Measurements from ENCODE around the gene CD82.
"Not testable (repeated sequence)": the region's sequence is repeated elsewhere in the genome, so short reads cannot be mapped to it uniquely, and the experiment has no call there.

The CD82 gene

DNA sequence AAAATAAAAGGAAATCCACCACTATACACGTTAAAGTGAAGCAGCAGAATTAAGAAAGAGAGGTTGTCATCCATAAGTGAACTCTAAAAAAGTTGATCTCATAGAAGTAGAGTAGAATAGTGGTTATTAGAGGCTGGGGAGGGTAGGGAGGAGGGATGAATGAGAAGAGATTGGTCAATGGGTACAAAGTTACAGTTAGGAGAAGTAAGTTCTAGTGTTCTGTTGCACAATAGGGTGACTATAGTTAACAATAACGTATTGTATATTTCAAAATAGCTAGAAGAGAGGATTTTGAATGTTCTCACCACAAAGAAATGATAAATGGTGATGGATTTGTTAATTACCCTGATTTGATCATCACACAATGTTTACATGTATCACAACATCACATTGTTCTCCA, 72.0 kb downstream of the CD82 start:
- FAIRE-seq = no peak

DNA sequence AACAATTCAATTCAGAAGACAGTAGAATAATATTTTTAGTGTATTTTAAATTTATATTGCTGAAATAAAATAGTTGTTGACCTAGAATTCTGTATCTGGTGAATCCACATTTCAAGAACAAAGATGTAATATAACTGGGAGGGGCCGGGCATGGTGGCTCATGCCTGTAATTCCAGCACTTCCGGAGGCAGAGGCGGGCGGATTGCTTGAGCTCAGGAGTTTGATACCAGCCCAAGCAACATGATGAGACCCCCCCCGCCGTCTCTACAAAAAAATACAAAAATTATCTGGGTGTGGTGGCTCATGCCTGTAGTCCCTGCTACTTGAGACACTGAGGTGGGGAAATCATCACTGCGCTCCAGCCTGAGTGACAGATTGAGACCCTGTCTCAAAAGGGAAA, 72.6 kb downstream of the CD82 start:
- FAIRE-seq = no peak

DNA sequence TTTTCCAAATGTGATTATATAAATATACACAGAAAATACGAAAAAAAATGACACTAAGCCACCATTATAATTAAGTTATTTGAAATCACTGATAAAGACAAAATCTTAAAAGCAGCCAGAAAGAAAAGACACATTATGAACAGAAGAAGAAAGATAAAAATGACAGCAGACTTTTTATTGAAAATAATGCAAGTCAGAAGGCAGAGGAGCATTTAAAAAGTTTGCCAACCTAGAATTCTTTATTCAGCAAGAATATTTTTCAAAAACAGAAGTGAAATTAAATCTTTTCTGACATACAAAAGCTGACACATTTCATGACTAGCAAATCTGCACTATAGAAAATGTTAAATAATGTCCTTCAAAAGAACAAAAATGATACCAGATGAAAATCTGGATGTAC, 77.8 kb downstream of the CD82 start:
- peak; percentile 27 for FAIRE-seq

DNA sequence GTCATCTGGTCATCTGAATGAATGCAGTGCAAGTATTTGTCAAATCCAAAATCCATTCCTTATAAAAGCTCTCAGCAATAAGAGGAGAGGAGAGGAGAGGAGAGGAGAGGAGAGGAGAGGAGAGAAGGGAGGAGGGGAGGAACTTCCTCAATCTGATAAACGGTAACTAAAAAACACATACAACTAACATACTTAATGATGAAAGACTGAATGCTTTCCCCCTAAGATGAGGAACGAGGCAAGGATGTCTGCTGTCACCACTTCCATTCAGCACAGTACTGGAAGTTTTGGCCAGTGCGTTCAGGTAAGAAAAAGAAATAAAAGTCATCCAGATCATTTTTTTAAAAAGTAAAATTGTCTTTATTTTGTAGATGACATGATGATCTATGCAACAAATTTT, 80.4 kb downstream of the CD82 start:
- no peak for FAIRE-seq

DNA sequence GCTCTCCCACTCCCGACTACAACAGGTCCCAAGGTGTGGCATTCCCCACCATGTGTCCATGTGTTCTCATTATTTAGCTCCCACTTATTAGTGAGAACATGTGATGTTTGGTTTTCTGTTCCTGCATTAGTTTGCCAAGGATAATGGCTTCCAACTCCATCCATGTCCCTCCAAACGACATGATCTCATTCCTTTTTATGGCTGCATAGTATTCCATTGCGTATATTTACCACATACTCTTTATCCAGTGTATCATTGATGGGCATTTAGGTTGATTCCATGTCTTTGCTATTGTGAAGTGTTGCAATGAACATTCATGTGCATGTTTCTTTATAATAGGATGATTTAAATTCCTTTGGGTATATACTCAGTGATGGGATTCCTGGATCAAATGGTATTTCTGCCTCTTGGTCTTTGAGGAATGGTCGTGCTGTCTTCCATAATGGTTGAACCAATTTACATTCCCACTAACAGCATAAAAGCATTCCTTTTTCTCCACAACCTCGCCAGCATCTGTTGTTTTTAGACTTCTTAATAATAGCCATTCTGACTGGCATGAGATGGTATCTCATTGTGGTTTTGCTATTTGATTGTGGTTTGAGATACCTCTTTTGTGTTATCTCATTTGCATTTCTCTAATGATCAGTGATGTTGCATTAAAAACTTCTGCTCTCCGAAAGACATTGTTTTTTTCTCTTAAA, 81.9 kb downstream of the CD82 start:
- FAIRE-seq = not testable (repeated sequence)

DNA sequence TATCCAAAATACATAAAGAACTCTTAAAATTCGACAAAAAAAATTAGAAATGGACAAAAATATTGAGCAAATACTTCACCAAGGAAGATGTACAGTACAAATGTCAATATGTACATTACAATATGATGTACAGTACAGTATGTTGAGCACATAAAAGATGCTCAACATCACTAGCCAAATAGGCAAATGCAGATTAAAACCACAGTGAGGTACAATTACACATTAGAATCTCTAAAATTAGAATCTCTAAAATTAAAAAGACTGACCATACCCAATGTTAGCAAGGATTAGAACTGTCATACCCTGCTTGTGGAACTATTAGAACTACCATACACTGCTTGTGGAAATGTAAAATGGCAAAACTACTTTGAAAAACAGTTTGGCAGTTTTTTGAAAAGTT, 82.6 kb downstream of the CD82 start:
- no peak for FAIRE-seq

DNA sequence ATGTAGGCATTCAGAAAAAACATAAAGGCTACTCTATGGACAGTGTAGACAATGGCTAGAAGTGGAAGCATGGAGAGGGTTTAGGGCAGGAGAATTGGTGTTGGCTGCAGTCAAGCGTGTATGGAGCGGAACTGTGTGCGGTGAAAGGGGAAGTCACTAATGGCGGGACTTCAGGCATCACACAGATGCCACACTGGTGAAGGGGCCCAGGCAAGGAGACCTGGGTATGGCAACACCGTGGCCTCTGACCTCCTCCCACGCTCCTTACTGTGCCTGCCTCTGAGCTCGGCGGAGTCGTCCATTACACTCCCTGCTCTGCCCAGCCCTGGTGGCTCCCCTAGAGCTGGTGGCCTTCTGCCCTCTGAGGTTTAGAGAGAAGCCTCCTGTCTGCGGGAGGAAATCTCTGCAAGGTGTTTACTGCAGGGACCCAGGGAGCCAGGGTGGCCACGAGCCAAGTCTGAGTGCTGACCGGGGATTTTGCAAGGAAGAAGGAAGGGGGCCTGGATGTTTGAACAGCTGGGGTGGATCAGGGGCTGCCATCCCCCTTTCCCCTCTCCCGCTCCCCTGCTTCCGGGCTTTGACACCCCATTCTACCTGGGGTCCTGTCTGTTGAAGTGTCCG, 86.2 kb downstream of the CD82 start:
- no peak for FAIRE-seq

DNA sequence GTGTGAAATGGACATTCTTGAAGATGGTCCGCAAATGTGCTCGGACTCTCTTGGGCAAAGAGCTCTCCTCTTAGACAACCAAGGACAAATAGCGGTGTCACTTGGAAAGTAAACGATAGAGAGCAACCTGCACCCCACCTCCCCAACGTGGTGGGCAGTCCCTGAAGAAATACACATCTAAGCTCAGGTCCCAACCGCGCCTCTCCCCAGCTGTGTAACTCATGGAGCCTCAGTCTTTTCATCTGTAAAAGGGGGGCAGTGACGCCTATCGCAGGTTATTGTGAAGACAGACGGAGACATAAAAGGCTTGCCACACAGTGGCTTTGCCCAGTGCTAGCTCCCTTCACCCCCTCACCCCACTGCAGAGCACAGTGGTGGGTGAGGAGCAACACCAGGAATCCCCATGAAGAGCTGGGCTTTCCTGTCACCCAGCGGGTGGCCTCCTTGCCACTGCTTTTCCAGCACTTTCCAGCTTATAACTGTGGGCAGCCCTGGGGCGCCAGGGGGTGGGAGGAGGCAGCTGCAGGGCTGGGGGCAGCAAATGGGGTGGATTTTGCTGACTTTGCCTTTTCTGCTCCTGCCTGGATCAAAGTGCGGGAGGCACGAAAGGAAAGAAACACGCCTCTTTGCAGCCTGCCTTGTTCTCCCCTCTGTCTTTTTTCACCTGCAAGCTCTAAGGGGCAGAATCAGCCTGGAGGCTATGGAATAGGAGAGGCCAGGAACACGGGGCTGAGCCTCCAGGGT, 87.6 kb downstream of the CD82 start:
- FAIRE-seq = no peak

DNA sequence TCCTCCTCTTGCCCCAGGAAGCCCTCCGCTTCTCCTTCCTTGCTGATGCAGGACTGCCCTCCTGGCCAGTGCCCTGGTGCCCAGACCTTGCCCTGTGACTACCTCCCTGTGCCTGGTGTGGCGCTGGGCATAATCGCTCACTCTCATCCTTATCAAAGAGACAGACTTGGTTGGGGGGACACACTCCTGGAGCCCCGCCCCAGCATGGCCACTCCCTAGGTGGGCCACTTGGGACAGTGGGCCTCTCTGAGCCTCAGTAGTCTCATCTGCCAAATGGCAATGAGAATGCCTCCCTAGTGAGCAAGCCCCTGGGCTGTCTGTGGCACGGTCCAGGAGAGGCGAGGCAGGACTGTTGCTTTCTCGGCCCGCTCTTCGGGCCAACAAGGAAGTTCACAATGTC, 88.6 kb downstream of the CD82 start:
- no peak for FAIRE-seq

DNA sequence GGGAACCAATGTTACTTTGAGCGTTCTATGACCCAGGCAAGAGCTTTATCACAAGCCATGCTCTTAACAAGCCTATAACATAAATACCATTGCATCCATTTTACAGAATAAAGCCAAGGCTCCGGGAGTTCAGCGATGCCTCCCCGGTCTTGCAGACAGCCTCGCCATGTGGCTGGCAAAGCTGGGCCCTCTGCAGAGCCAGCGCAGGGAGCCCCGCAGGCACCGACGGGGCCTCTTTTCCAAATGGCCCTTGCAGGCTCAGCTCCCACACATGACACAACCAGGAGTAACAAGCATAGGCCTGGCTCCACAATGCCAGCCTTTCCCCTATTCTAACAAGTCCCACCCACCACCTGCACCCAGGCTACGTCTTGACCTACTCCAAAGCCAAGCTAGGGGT, 89.1 kb downstream of the CD82 start:
- FAIRE-seq = no peak

DNA sequence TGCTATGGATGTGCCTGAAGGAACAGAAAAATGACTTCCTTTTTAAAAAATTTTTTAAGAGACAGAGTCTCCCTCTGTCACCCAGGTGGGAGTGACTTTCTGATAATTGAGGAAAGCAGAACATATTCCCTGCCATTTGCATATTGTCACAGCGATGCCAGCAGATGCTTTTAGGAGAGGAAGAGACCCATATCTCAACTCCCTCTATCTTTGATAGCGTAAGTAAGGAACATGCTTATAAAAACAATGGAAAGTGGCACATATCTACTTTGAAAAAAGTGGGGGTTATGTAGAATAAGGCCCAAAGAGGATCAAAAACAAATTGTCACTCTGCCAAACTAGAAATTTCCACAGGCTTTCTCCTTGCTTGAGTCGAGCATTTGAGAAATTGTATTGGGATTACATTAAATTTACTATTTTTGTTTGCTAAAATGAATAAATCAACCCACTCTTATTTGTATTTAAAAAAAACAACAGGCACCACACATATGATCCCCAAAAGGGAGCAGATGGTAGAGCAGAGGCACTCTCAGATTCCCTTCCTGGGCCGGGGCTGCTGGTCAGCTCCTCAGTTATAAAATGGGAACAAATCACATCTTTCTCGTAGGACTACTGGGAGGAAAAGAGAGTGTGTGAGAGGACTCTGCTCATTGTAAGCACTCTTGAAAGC, 92.5 kb downstream of the CD82 start:
- FAIRE-seq = no peak

DNA sequence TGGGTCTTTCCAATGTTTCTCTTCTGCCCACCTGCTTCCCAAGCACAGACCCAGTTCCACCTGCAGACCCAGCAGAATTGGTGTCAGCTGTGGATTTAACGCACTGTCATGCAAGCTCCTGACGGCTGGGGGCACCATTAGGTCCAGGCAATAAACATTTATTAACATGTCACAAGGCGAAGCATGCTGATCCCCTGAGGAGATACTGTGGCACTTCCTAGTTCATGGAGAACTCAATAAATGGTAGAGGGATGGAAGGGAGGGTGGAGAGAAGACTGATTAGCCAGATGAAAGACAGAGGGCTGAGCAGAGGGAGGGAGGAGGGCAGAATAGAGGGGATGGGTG, 93.0 kb downstream of the CD82 start:
- FAIRE-seq = no peak

DNA sequence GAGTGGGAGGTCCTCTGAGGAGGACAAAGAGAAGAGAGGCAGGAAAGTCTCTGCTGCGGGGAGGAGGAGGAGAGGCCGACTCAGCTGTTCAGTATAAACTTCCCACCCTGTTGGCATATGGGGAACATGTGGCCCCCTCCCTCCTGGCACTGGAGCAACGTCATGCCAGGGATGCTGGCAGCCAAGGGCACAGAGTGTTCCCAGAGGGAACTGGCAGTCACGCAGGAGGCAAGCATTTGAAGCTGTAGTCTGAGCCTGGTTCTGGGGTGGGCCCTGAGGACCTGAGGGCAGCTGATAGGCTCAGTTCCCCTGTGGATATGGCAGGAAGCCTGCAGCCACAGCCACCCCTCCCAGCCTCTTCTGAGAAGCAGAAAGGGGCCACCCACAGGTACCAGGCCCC, 94.2 kb downstream of the CD82 start:
- no peak for FAIRE-seq

DNA sequence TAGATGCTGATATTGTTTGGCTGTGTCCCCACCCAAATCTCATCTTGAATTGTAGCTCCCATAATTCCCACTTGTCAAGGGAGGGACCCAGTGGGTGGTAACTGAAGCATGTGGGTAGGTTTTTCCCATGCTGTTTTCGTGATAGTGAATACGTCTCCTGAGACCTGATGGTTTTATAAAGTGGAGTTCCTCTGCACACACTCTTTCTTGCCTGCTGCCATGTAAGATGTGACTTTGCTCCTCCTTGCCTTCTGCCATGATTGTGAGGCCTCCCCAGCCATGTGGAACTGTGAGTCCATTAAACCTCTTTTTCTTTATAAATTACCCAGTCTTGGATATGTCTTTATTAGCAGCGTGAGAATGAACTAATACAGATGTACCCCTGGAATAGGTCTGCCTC, 95.1 kb downstream of the CD82 start:
- FAIRE-seq = not testable (repeated sequence)

DNA sequence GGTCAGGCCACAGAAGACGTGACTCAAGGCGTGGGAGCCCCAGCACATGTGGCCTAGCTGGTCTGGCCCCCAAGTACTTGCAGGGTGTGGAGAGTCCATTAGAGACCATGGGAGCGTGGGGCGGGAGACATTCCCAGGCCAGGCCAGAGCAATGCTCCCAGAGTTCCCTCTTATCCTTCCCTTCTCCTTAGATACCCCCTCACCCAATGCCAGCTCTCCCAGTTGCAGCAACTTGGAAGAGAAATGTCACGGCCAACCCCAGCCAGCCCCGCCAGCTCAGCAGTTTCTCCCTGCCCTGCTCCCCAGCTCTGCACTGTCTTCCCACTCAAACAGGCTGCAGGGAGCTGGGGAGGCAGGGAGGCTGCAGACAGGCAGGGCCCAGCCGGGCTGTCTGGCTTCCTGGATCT, 95.9 kb downstream of the CD82 start:
- no peak for FAIRE-seq
